ENCODE results near the gene PLA2G1B. TPM values are rescaled to one million over a fixed set of nuclear protein-coding genes. Genes with fewer than 3 reads are reported as not detected.

Gene PLA2G1B
- total RNA-seq, 1 donor from 2014 or later: 0.60 TPM

DNA sequence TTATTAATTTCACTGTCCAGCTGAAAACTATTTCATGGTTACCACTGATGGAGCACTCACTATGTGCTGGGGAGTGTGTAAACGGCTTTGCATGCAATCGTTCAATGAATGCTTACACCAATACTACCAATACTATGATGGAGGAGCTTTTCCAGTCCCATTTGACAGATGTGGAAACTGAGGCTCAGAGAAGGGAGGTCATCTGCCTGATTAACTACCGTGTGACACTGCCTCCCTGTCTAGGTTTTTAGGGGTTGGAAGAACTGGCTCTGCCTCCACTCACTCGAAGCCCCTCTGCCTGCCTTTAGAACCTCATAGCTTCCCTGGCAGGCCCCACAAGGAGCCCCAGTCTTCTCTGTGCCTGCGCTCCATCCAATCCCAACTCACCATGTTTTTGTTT, 29.5 kb upstream of the PLA2G1B start:
- Mint-ChIP-seq H3K9me3 (ENCODE audit: low read depth) (no peaks in the 10 kb centered on the region), H3K27me3 (no peaks in the 10 kb centered on the region), H3K36me3 (ENCODE audit: insufficient read depth) (peaks cover 36% of the 10 kb centered on the region), H3K4me3 (ENCODE audit: low read depth) (no peak overlapping the region), H3K4me1 (ENCODE audit: low read depth) (peaks cover 12% of the 10 kb centered on the region), H3K27ac (peak overlapping the region; percentile 46)
- TF ChIP-seq CTCF (IDR thresholded peaks at IDR 0.05; ENCODE audit: unreplicated experiment): no peak
- DNase-seq (ENCODE audit: low spot score, unreplicated experiment): no peak

DNA sequence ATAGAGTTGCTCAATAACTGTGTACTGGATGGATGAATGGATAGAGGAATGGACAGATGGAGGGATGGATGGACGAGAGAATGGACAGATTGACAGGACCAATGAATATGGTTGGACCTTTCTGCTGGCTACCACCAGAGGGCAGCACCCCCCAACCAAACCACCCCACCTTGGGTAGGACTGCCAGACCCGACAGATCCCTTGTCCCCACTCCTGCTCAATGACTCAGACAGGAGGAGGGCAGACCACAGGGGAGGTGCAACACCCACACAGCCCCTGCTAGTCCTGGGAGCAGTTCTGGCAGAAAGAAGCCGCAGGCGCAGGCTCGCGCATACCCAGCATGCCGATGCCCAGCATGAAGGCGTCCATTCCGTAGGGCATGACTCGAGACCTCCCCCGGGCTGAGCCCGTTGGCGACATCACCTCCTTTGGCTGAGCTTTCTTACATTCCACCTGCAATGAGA, 29.0 kb upstream of the PLA2G1B start:
- peak; percentile 90 for TF ChIP-seq CTCF (IDR thresholded peaks at IDR 0.05; ENCODE audit: unreplicated experiment)
- H3K4me3 Mint-ChIP-seq (ENCODE audit: low read depth): no peak overlapping the region
- peaks cover 36% of the 10 kb centered on the region for H3K36me3 Mint-ChIP-seq (ENCODE audit: insufficient read depth)
- peak overlapping the region; percentile 46 for H3K27ac Mint-ChIP-seq
- H3K9me3 Mint-ChIP-seq (ENCODE audit: low read depth): no peaks in the 10 kb centered on the region
- peaks cover 11% of the 10 kb centered on the region for H3K4me1 Mint-ChIP-seq (ENCODE audit: low read depth)
- no peaks in the 10 kb centered on the region for H3K27me3 Mint-ChIP-seq
- peak; percentile 67 for DNase-seq (ENCODE audit: low spot score, unreplicated experiment)

DNA sequence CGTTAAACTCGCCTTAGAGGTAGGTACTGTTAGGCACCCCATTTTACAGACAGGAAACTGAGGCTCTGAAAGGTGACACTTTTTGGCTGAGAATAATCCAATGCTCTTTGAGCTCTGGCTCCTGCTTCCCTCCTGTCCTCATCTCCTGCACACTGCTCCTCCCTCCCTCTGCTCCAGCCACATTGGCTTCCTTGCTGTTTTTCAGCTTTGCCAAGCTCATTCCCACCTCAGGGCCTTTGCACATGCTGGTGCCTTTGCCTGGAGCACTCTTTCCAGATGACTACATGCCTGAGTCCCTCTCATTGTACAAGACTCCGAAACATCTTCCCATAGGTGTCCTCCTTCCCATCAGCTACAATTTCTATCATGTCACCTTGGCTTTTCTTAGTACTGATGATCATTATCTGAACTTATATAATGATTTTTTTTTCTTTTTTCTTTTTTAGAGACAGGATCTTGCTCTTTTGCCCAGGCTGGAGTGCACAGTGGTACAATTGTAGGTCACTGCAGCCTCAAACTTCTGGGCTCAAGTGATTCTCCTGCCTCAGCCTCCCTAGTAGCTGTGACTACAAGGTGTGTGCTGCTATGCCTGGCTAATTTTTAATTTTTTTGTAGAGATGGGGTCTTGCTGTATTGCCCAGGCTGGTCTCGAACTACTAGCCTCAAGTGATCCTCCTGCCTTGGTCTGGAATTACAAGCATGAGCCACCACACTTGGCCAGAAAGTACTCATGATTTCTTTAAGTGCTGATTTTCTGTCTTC, 26.2 kb upstream of the PLA2G1B start:
- Mint-ChIP-seq H3K27me3 (no peaks in the 10 kb centered on the region), H3K4me1 (ENCODE audit: low read depth) (peaks cover 3% of the 10 kb centered on the region), H3K36me3 (ENCODE audit: insufficient read depth) (peaks cover 30% of the 10 kb centered on the region), H3K9me3 (ENCODE audit: low read depth) (no peaks in the 10 kb centered on the region), H3K27ac (peak overlapping the region; percentile 38), H3K4me3 (ENCODE audit: low read depth) (no peak overlapping the region)
- no peak for TF ChIP-seq CTCF (IDR thresholded peaks at IDR 0.05; ENCODE audit: unreplicated experiment)
- DNase-seq (ENCODE audit: low spot score, unreplicated experiment): no peak

GRCh38 chr12:120353136-120353535, 25.6 kb upstream of the PLA2G1B start:
- H3K4me3 Mint-ChIP-seq (ENCODE audit: low read depth): no peak overlapping the region
- peaks cover 28% of the 10 kb centered on the region for H3K36me3 Mint-ChIP-seq (ENCODE audit: insufficient read depth)
- H3K4me1 Mint-ChIP-seq (ENCODE audit: low read depth): peaks cover 1% of the 10 kb centered on the region
- no peak overlapping the region for H3K27ac Mint-ChIP-seq
- no peaks in the 10 kb centered on the region for H3K27me3 Mint-ChIP-seq
- no peak for DNase-seq (ENCODE audit: low spot score, unreplicated experiment)
- TF ChIP-seq CTCF (IDR thresholded peaks at IDR 0.05; ENCODE audit: unreplicated experiment): no peak
- no peaks in the 10 kb centered on the region for H3K9me3 Mint-ChIP-seq (ENCODE audit: low read depth)

DNA sequence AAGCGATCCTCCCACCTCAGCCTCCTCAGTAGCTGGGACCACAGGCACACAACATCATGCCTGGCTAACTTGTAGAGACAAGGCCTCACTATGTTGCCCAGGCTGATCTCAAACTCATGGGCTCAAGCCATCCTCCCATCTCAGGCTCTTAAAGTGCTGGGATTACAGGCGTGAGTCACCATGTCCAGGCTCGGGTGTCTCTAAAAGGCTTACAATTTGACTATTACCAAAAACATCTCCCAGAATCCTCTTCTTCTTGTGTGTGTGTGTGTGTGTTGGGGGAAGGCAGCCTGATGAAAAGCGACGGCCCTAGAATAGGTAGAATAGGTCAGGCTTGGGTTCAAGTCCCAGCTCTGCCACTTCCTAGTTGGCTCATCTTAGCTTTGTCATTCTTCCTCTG, 24.5 kb upstream of the PLA2G1B start:
- DNase-seq (ENCODE audit: low spot score, unreplicated experiment): no peak
- Mint-ChIP-seq H3K27me3 (no peaks in the 10 kb centered on the region), H3K9me3 (ENCODE audit: low read depth) (no peaks in the 10 kb centered on the region), H3K36me3 (ENCODE audit: insufficient read depth) (peaks cover 22% of the 10 kb centered on the region), H3K27ac (no peak overlapping the region), H3K4me3 (ENCODE audit: low read depth) (no peak overlapping the region), H3K4me1 (ENCODE audit: low read depth) (no peaks in the 10 kb centered on the region)
- no peak for TF ChIP-seq CTCF (IDR thresholded peaks at IDR 0.05; ENCODE audit: unreplicated experiment)
